Tibial artery (tissue), 4 donors: ENCODE measurements around the gene FAM149A.

Experiments
- DNase-seq, 2 donors: peaks; one replicate each; pipeline ENCODE4 v3.0.0-alpha.2; 2019
- H3K27ac ChIP-seq, 2 donors: fragments of 200-600 bp; sonication (generic) in 1 of 2; 1 replicate in 1 of 2; 2 replicates in 1 of 2; pipeline ENCODE4 v1.5.1; 2018 to 2019; ENCODE audit warnings: mild to moderate bottlenecking in 1 of 2
- H3K27me3 ChIP-seq, 2 donors: fragments of 200-600 bp; sonication (generic) in 1 of 2; one replicate each; pipeline versions ENCODE4 v1.5.1 to v1.6.0; 2016 to 2019
- H3K36me3 ChIP-seq, 3 donors: fragments of 200-600 bp; sonication (generic) in 2 of 3; one replicate each; pipeline ENCODE4 v1.5.1; 2016 to 2019; ENCODE audit warnings: mild to moderate bottlenecking in 2 of 3
- H3K4me1 ChIP-seq, 4 donors: fragments of 200-600 bp; sonication (generic) in 2 of 4; 1 replicate in 3 of 4; 2 replicates in 1 of 4; pipeline ENCODE4 v1.5.1; 2016 to 2019
- H3K4me3 ChIP-seq, 2 donors: fragments of 200-600 bp; sonication (generic) in 1 of 2; 1 replicate in 1 of 2; 2 replicates in 1 of 2; pipeline ENCODE4 v1.5.1; 2018 to 2019; ENCODE audit warnings: mild to moderate bottlenecking in 2 of 2
- H3K9me3 ChIP-seq, 3 donors: fragments of 200-600 bp; sonication (generic) in 1 of 3; one replicate each; pipeline ENCODE4 v1.5.1; 2016 to 2019
- CTCF ChIP-seq, 2 experiments: fragments of 200-600 bp in 1 of 2; fragments of 450-650 bp in 1 of 2; IDR thresholded peaks; one replicate each; pipeline ENCODE4 v1.5.1; 2017 to 2019; ENCODE audit warnings: antibody characterized with exemption in 2 of 2, mild to moderate bottlenecking in 1 of 2, moderate library complexity in 1 of 2
- intact Hi-C: fragments of 100-400 bp; cut with DNase I; formaldehyde crosslinking; loops from one replicate; pipeline ENCODE4 v1.15.0; 2023; ENCODE audit warnings: low total_unique reads

The FAM149A gene

GRCh38 chr4:186168750-186169149 lies 64.2 kb downstream of the FAM149A start:
- DNase-seq = no peak
- Histone ChIP-seq H3K36me3 (peaks cover 0 to 5% (median 0%) of the 10 kb centered on the region in 3 donors), H3K9me3 (no peaks in the 10 kb centered on the region), H3K4me3 (no peak overlapping the region), H3K27me3 (no peaks in the 10 kb centered on the region), H3K27ac (no peak overlapping the region), H3K4me1 (no peaks in the 10 kb centered on the region)
- no peak for TF ChIP-seq CTCF (IDR thresholded peaks at IDR 0.05)
- intact Hi-C loops = no loop called here

- Histone ChIP-seq H3K27me3 (no peaks in the 10 kb centered on the region), H3K4me1 (no peaks in the 10 kb centered on the region), H3K4me3 (no peak overlapping the region), H3K36me3 (peaks cover 0 to under 1% (median 0%) of the 10 kb centered on the region in 3 donors), H3K27ac (no peak overlapping the region), H3K9me3 (no peaks in the 10 kb centered on the region)
- DNase-seq = no peak
- no peak for TF ChIP-seq CTCF (IDR thresholded peaks at IDR 0.05)
- intact Hi-C loops = no loop called here
These were observed 64.9 kb downstream of the FAM149A start for GRCh38 chr4:186169333-186169944.

- Histone ChIP-seq H3K4me1 (no peaks in the 10 kb centered on the region), H3K27ac (no peak overlapping the region), H3K4me3 (no peak overlapping the region), H3K27me3 (no peaks in the 10 kb centered on the region), H3K9me3 (no peaks in the 10 kb centered on the region), H3K36me3 (no peaks in the 10 kb centered on the region)
- intact Hi-C loops = no loop called here
- no peak for DNase-seq
- TF ChIP-seq CTCF (IDR thresholded peaks at IDR 0.05) = no peak
These were observed 65.7 kb downstream of the FAM149A start for GRCh38 chr4:186169945-186170802.

GRCh38 chr4:186170966-186171365 lies 66.5 kb downstream of the FAM149A start:
- no peak for TF ChIP-seq CTCF (IDR thresholded peaks at IDR 0.05)
- no peaks in the 10 kb centered on the region for H3K36me3 ChIP-seq
- H3K27ac ChIP-seq = no peak overlapping the region
- H3K4me3 ChIP-seq = no peak overlapping the region
- DNase-seq = no peak
- intact Hi-C loops = no loop called here
- H3K4me1 ChIP-seq = no peaks in the 10 kb centered on the region
- H3K27me3 ChIP-seq = no peaks in the 10 kb centered on the region
- H3K9me3 ChIP-seq = no peaks in the 10 kb centered on the region

- no peaks in the 10 kb centered on the region for H3K36me3 ChIP-seq
- H3K4me3 ChIP-seq = no peak overlapping the region
- no peak for DNase-seq
- no peaks in the 10 kb centered on the region for H3K9me3 ChIP-seq
- TF ChIP-seq CTCF (IDR thresholded peaks at IDR 0.05) = no peak
- no peaks in the 10 kb centered on the region for H3K4me1 ChIP-seq
- intact Hi-C loops = no loop called here
- H3K27ac ChIP-seq = no peak overlapping the region
- no peaks in the 10 kb centered on the region for H3K27me3 ChIP-seq
These were observed 68.0 kb downstream of the FAM149A start for GRCh38 chr4:186172546-186172945.
